BJ (cell line): ENCODE data around the gene LIN7B. TPM values are rescaled to one million over a fixed set of nuclear protein-coding genes. Genes with fewer than 3 reads are reported as not detected.

Experiments
- CTCF ChIA-PET: fragments of 350-600 bp; formaldehyde crosslinking; extraction: SDS; loops from one replicate; lab custom pipeline; 2021; ENCODE audit warnings: antibody characterized with exemption, inconsistent platforms; lab: Yijun Ruan, JAX
- POLR2A ChIA-PET: fragments of 300-600 bp; sonication (Branson Sonifier 250); formaldehyde crosslinking; extraction: SDS; loops from one replicate; lab custom pipeline; 2021; ENCODE audit warnings: antibody characterized with exemption; lab: Charles Lee
- DNase-seq: peaks from one replicate; pipeline ENCODE4 v3.0.0-alpha.2; 2011; ENCODE audit warnings: low read depth
- H3K27me3 ChIP-seq: 2 replicates; pipeline ENCODE4 v1.6.0; 2011; ENCODE audit warnings: low read length; ENCODE audit not compliant: control insufficient read depth, insufficient read depth
- H3K36me3 ChIP-seq: 2 replicates; pipeline ENCODE4 v1.5.1; 2011; ENCODE audit warnings: low read length; ENCODE audit not compliant: control insufficient read depth, insufficient read depth
- H3K4me3 ChIP-seq: 2 replicates; pipeline ENCODE4 v1.5.1; 2011; ENCODE audit warnings: low read depth, mild to moderate bottlenecking, control low read depth, low read length
- polyA minus RNA-seq: library from RNA; depleted of rRNA, polyadenylated mRNA; stranded (reverse); fragments of >200 nt; gene quantifications from 2 replicates; pipeline ENCODE4 v1.2.3, GENCODE V29; 2011; rRNA and poly(A)+ RNA removed
- polyA plus RNA-seq: library from polyadenylated mRNA; depleted of rRNA; stranded (reverse); fragments of >200 nt; gene quantifications from 2 replicates; pipeline ENCODE4 v1.2.3, GENCODE V29; 2011; rRNA removed
- TF ChIP-seq, protein P1 (sequence below): IDR thresholded peaks from 2 replicates; pipeline ENCODE4 v1.5.1; 2011; ENCODE audit warnings: low read depth, mild to moderate bottlenecking, control low read depth, inconsistent platforms, low read length, moderate library complexity; ENCODE audit not compliant: insufficient read depth

LIN7B gene, protein sequence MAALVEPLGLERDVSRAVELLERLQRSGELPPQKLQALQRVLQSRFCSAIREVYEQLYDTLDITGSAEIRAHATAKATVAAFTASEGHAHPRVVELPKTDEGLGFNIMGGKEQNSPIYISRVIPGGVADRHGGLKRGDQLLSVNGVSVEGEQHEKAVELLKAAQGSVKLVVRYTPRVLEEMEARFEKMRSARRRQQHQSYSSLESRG
- polyA plus RNA-seq = 6.7 and 9.4 TPM in 2 replicates
- polyA minus RNA-seq = 2.8 TPM in 2 replicates

DNA sequence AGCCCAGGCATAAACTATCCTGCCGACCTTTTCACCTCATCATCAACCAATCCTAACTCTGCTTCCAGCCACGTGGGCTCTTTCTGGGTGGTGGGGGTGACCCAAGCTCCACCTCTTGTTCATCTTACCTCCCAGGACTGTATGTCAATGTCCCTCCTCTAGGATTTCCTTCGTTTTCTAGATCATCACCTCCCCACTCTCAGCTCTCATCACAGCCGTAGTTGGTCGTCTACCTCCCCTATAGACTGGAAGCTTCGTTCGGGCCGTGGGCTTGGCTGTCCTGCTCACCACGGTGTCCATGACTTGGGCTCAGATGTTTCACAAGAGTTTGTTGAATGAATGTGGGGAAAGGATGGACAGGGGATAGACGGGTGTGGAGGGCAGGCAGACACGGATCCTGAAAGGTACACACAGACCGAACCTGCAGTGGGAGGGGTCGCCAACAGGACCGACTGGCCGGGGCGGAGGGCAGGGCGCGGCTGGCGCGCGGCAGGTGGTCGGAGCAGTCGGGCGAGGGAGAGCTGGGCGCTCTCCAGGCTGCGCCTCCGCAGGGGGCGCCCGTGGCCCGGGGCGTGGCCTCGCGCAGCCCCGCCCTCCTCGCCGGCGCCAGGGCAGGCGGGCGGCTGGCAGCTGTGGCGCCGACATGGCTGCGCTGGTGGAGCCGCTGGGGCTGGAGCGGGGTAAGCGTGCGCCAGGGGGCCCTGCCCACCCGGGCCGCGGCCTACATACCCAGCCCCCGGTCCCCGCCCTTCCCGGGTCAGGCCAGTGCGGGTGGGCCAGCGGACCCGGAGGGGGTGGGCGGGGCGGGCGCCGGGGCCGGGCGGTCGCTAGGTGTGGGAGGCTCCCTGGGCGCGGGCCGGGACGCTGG lies at the start of gene LIN7B:
Gene LIN7B, plus strand, starts transcription at position 609 of the 868 bp plus-strand sequence. Its CDS starts 35 bp downstream, at position 644.
- Histone ChIP-seq H3K36me3 (0 out of 2 replicates have a peak, but pooled peaks cover 2% of the 10 kb centered on the region), H3K27me3 (no peaks in the 10 kb centered on the region), H3K4me3 (peak within 1 kb of the TSS; percentile 90)
- CTCF ChIA-PET = interaction anchor here (0.6 to 2.7 kb wide), 16 partner anchors 8 to 94 kb away, joined by 3 to 21 read pairs (median 4); partner anchors contain the start of gene HRC
- POLR2A ChIA-PET = interaction anchor here (0.6 kb wide), 1 partner anchor 16 kb away, joined by 4 read pairs; no protein-coding TSS in a partner anchor
- TF ChIP-seq, protein P1, sequence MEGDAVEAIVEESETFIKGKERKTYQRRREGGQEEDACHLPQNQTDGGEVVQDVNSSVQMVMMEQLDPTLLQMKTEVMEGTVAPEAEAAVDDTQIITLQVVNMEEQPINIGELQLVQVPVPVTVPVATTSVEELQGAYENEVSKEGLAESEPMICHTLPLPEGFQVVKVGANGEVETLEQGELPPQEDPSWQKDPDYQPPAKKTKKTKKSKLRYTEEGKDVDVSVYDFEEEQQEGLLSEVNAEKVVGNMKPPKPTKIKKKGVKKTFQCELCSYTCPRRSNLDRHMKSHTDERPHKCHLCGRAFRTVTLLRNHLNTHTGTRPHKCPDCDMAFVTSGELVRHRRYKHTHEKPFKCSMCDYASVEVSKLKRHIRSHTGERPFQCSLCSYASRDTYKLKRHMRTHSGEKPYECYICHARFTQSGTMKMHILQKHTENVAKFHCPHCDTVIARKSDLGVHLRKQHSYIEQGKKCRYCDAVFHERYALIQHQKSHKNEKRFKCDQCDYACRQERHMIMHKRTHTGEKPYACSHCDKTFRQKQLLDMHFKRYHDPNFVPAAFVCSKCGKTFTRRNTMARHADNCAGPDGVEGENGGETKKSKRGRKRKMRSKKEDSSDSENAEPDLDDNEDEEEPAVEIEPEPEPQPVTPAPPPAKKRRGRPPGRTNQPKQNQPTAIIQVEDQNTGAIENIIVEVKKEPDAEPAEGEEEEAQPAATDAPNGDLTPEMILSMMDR = peak; percentile 19; the same call in 1 of the 2 replicates
- no peak for DNase-seq

DNA sequence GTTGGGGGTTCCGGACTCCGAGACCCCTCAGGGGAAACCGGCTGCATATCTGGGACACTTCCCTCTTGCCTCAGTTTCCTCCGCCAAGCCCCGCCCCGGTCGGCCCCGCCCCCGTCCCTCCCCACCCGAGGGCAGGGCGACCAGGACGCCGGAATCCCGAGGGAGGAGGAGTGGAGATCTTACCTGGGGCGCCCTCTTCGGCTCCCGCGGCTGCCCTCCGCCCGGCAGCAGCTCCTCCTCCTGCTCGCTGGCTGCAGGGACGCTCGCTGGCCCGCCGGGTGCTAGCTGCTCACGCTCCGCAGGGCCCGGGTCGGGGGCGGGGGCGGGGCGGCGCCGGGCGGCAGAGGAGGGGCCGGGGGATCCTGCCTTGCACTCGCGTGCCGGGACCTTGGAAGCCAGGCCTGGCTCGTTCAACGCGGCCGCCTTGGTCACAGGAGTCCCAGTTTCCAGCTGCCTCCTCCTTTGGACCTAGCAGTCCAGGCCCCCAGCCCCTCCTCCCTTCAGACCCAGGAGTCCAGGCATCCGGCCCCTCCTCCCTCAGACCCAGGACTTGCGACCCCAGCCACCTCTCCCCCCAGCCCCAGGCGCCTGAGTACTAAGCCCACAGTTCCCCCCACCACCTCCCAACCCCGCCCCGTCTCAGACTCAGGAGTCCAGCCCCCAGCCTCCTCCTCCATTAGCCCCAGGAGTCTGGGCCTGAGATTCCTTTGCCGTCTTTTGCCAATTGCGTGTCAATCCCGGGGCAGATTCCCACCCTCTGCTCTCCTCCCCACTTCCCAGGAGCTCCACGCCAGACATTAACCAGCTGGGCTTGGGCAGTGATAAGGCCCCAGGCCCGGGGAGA lies 49.2 kb upstream of the LIN7B start, which contains the start of gene NTF4:
Gene NTF4, minus strand, starts transcription at position 51 of the 844 bp plus-strand sequence. CDS start 2,821 bp downstream, outside the sequence.
- no peaks in the 10 kb centered on the region for H3K36me3 ChIP-seq
- ChIA-PET POLR2A (interaction anchor here (0.8 kb wide), 1 partner anchor 84 kb away, joined by 9 read pairs; no protein-coding TSS in a partner anchor), CTCF (interaction anchor here (0.8 to 0.9 kb wide), 2 partner anchors 10 to 71 kb away, joined by 3 read pairs; partner anchors contain the start of genes GYS1 and RUVBL2)
- H3K27me3 ChIP-seq = peaks cover 17% of the 10 kb centered on the region
- H3K4me3 ChIP-seq = peak within 1 kb of the TSS; percentile 20; the same call in 1 of the 2 replicates
- no peak for DNase-seq
- TF ChIP-seq, protein P1 = no peak

DNA sequence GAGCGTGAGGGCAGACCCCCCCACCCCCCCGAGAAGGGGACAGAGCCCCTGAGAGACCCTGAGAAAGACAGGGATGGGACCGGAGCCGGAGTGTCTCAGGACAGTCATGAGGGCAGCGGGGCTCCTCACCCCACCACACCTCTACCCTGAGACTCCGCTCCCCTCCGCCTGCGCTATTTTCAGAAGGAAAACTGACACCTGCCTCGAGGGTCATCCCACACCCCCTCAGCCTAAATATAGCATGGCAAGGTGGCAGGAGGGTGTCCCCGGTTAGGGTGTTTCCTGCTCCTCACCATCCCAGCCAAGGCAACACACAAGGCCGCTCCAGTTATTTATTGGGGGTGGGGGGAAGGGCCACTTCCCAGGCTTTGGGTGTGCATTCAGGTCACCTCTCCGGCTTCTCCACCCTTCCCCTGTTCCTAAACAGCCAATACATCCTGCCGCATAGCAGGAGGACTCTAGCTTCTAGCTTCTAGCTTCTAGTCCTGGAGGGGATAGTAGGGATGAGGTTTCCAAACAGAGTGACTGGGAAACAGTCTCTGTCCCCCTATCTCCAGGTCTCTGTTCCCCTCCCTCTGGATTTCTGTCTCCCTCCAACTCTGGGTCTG lies 48.2 kb upstream of the LIN7B start:
- CTCF ChIA-PET = no interaction called here
- Histone ChIP-seq H3K36me3 (no peaks in the 10 kb centered on the region), H3K4me3 (no peak overlapping the region), H3K27me3 (peaks cover 17% of the 10 kb centered on the region)
- TF ChIP-seq, protein P1 = no peak
- DNase-seq = no peak
- POLR2A ChIA-PET = no interaction called here

DNA sequence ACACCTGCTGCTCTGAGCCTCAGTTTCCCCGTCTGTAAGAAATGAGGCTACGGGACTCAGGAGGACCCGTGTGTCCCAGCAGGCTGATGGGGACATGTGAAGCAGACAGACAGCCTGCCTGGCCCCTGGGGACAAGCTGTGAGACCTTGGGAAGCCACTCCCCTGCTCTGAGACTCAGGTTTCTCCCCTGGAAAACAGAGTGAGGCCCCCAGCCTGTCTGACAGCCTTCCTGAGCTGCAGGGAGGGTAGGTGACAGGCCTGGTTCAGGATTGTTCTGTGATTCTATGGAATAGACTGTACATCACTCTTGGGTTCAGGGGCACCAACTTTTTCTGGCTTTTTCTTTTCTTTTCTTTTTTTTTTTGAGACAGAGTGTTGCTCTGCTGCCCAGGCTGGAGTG lies 46.6 kb upstream of the LIN7B start:
- DNase-seq = no peak
- Histone ChIP-seq H3K36me3 (no peaks in the 10 kb centered on the region), H3K27me3 (peaks cover 20% of the 10 kb centered on the region), H3K4me3 (no peak overlapping the region)
- POLR2A ChIA-PET = no interaction called here
- CTCF ChIA-PET = no interaction called here
- TF ChIP-seq, protein P1 = no peak
